HG03575 (cell line): ENCODE measurements around the gene CERS6.

Experiments
- ATAC-seq: cut with Tn5 transposase; IDR thresholded peaks from one replicate; pipeline ENCODE4 v1.9.1; 2021; ENCODE audit not compliant: unreplicated experiment, insufficient number of reproducible peaks, low FRiP score; ENCODE audit errors: extremely low read depth

The CERS6 gene

GRCh38 chr2:168438553-168438952, 17.5 kb upstream of the CERS6 start:
- ATAC-seq = no peak

- no peak for ATAC-seq
These were observed 16.5 kb upstream of the CERS6 start for GRCh38 chr2:168439536-168439935.

GRCh38 chr2:168441214-168441872, 14.7 kb upstream of the CERS6 start:
- ATAC-seq = no peak

GRCh38 chr2:168443818-168444217, 12.3 kb upstream of the CERS6 start:
- ATAC-seq = no peak

GRCh38 chr2:168445960-168446359, 10.1 kb upstream of the CERS6 start:
- ATAC-seq = no peak

GRCh38 chr2:168448980-168449379, 7.1 kb upstream of the CERS6 start:
- ATAC-seq = no peak

- ATAC-seq = no peak
These were observed 6.7 kb upstream of the CERS6 start for GRCh38 chr2:168449419-168449818.

- ATAC-seq = no peak
These were observed 5.9 kb upstream of the CERS6 start for GRCh38 chr2:168450171-168450570.

- no peak for ATAC-seq
These were observed 5.3 kb upstream of the CERS6 start for GRCh38 chr2:168450732-168451131.

- no peak for ATAC-seq
These were observed 3.3 kb upstream of the CERS6 start for GRCh38 chr2:168452781-168453180.

- ATAC-seq = no peak
These were observed 2.7 kb upstream of the CERS6 start for GRCh38 chr2:168453404-168453803.

GRCh38 chr2:168454737-168455644, 1.1 kb upstream of the CERS6 start:
- no peak for ATAC-seq

GRCh38 chr2:168456521-168457189, 583 bp downstream of the CERS6 start:
- no peak for ATAC-seq

- no peak for ATAC-seq
These were observed 1.3 kb downstream of the CERS6 start for GRCh38 chr2:168457190-168457895.

- no peak for ATAC-seq
These were observed 2.1 kb downstream of the CERS6 start for GRCh38 chr2:168458139-168458538.

GRCh38 chr2:168459256-168459655, 3.2 kb downstream of the CERS6 start:
- ATAC-seq = no peak

GRCh38 chr2:168460571-168460970, 4.5 kb downstream of the CERS6 start:
- ATAC-seq = no peak

- no peak for ATAC-seq
These were observed 5.3 kb downstream of the CERS6 start for GRCh38 chr2:168461178-168461941.

GRCh38 chr2:168461942-168462331, 5.9 kb downstream of the CERS6 start:
- no peak for ATAC-seq
